IMR-90 (cell line): ENCODE results near the gene PEX5.

ENCODE experiments used
- MXI1 ChIP-seq: IDR thresholded peaks from 2 replicates; pipeline ENCODE4 v1.6.1; 2012; ENCODE audit warnings: low read depth, mild to moderate bottlenecking, low read length, moderate library complexity, borderline replicate concordance
- POLR2A ChIP-seq: IDR thresholded peaks from 2 replicates; pipeline ENCODE4 v1.6.1; 2012; ENCODE audit warnings: mild to moderate bottlenecking, low read depth, low read length
- TF ChIP-seq, protein P1 (sequence below): conservative IDR thresholded peaks from 2 replicates; pipeline ENCODE4 v1.5.1; 2012; ENCODE audit warnings: mild to moderate bottlenecking, low read depth, low read length, improper control_type of control experiment

- TF ChIP-seq MXI1: no peak
- TF ChIP-seq POLR2A: no peak
- TF ChIP-seq, protein P1, sequence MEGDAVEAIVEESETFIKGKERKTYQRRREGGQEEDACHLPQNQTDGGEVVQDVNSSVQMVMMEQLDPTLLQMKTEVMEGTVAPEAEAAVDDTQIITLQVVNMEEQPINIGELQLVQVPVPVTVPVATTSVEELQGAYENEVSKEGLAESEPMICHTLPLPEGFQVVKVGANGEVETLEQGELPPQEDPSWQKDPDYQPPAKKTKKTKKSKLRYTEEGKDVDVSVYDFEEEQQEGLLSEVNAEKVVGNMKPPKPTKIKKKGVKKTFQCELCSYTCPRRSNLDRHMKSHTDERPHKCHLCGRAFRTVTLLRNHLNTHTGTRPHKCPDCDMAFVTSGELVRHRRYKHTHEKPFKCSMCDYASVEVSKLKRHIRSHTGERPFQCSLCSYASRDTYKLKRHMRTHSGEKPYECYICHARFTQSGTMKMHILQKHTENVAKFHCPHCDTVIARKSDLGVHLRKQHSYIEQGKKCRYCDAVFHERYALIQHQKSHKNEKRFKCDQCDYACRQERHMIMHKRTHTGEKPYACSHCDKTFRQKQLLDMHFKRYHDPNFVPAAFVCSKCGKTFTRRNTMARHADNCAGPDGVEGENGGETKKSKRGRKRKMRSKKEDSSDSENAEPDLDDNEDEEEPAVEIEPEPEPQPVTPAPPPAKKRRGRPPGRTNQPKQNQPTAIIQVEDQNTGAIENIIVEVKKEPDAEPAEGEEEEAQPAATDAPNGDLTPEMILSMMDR: no peak
Measured at GRCh38 chr12:7171854-7172253, 17.6 kb upstream of the PEX5 start.
